Measurements from ENCODE around the gene ZYG11B. TPM values are rescaled to one million over a fixed set of nuclear protein-coding genes. Genes with fewer than 3 reads are reported as not detected.
"Not testable (repeated sequence)": the region's sequence is repeated elsewhere in the genome, so short reads cannot be mapped to it uniquely, and the experiment has no call there.

Gene ZYG11B
- total RNA-seq, 1 donor, result 65.6 TPM

DNA sequence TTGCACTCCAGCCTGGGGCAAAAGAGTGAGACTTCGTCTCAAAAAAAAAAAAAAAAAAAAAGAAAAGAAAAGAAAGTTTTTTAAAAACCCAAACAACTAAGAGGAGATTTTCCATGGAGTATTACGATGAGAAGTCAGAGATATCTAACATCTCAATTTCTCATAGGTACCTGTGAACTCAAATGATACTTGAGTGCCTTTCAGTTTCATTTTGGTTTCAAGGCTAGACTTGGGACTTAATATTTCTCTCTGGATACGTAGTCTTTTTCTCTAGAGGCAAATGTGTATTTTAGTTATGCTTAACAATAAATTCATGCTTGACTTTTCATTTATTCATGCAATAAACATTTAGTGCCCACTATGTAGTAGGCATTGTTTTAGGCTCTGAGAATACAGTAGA lies 15.0 kb downstream of the ZYG11B start:
- no peak for DNase-seq (ENCODE audit: low read depth)
- TF ChIP-seq, protein P1, sequence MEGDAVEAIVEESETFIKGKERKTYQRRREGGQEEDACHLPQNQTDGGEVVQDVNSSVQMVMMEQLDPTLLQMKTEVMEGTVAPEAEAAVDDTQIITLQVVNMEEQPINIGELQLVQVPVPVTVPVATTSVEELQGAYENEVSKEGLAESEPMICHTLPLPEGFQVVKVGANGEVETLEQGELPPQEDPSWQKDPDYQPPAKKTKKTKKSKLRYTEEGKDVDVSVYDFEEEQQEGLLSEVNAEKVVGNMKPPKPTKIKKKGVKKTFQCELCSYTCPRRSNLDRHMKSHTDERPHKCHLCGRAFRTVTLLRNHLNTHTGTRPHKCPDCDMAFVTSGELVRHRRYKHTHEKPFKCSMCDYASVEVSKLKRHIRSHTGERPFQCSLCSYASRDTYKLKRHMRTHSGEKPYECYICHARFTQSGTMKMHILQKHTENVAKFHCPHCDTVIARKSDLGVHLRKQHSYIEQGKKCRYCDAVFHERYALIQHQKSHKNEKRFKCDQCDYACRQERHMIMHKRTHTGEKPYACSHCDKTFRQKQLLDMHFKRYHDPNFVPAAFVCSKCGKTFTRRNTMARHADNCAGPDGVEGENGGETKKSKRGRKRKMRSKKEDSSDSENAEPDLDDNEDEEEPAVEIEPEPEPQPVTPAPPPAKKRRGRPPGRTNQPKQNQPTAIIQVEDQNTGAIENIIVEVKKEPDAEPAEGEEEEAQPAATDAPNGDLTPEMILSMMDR (IDR thresholded peaks at IDR 0.05; ENCODE audit: insufficient read depth, low read depth, low read length), result no peak

GRCh38 chr1:52746189-52746588 lies 19.9 kb downstream of the ZYG11B start:
- DNase-seq (ENCODE audit: low read depth), result no peak
- H3K4me3 ChIP-seq (ENCODE audit: low read depth, low read length), result no peak overlapping the region
- TF ChIP-seq, protein P1 (IDR thresholded peaks at IDR 0.05; ENCODE audit: insufficient read depth, low read depth, low read length), result no peak

More for the DNA sequence above, 15.0 kb downstream of the ZYG11B start:
- no peak overlapping the region for H3K4me3 ChIP-seq (ENCODE audit: low read depth, low read length)

DNA sequence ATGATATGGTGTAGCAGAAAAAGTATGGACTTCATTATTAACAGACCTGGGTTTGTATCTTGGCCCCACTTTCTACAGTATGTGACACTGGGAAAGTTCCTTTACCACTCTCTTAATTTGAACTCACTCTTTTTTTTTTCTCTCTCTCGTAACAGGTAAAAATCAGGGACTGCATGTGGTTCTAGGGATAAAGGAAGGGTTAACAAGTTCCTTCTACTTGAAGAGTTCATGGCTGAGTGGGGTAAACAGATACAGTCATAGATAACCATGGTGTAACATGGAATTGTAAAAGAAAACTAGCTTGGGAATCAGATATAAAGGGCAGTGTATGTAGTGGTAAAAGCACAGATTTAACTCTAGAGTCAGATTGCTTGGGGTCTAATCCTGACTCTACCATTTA lies 21.2 kb downstream of the ZYG11B start:
- DNase-seq (ENCODE audit: low read depth), result peak; percentile 37
- no peak overlapping the region for H3K4me3 ChIP-seq (ENCODE audit: low read depth, low read length)
- TF ChIP-seq, protein P1 (IDR thresholded peaks at IDR 0.05; ENCODE audit: insufficient read depth, low read depth, low read length), result no peak

DNA sequence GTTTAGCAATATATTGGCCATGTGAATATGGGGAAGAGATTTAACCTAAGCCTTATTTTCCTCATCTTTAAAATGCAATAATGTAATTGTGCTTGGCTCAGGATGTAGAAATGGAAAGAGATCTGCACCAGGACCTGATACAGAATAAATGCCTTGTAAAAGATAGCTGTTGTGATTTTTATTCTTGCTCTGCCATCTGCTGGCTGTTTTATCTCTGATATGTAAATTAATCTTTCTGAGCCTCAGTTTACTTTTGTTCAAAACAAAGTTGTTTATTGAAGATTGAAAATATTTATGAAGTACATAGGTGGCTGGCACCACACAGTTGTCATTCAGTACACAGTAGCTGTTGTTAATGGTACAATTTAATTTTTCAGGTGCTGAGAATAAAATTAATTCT lies 21.9 kb downstream of the ZYG11B start:
- TF ChIP-seq, protein P1 (IDR thresholded peaks at IDR 0.05; ENCODE audit: insufficient read depth, low read depth, low read length), result peak; percentile 17
- peak; percentile 25 for DNase-seq (ENCODE audit: low read depth)
- no peak overlapping the region for H3K4me3 ChIP-seq (ENCODE audit: low read depth, low read length)

DNA sequence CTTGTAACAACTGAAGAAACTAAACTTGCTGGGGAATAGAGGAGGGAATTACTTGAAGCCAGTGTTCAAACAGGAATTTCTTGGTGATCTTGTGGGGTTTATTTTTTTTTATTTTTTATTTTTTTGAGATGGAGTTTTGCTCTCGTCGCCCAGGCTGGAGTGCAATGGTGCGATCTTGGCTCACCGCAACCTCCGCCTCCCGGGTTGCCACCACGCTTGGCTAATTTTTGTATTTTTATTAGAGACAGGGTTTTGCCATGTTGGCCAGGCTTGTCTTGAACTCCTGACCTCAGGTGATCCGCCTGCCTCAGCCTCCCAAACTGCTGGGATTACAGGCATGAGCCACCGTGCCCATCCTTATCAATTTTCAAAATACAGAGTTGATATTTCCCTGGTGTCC lies 23.2 kb downstream of the ZYG11B start:
- H3K4me3 ChIP-seq (ENCODE audit: low read depth, low read length); DNase-seq (ENCODE audit: low read depth): not testable (repeated sequence)

GRCh38 chr1:52750139-52750538 lies 23.9 kb downstream of the ZYG11B start:
- not testable (repeated sequence) for DNase-seq (ENCODE audit: low read depth); H3K4me3 ChIP-seq (ENCODE audit: low read depth, low read length)

DNA sequence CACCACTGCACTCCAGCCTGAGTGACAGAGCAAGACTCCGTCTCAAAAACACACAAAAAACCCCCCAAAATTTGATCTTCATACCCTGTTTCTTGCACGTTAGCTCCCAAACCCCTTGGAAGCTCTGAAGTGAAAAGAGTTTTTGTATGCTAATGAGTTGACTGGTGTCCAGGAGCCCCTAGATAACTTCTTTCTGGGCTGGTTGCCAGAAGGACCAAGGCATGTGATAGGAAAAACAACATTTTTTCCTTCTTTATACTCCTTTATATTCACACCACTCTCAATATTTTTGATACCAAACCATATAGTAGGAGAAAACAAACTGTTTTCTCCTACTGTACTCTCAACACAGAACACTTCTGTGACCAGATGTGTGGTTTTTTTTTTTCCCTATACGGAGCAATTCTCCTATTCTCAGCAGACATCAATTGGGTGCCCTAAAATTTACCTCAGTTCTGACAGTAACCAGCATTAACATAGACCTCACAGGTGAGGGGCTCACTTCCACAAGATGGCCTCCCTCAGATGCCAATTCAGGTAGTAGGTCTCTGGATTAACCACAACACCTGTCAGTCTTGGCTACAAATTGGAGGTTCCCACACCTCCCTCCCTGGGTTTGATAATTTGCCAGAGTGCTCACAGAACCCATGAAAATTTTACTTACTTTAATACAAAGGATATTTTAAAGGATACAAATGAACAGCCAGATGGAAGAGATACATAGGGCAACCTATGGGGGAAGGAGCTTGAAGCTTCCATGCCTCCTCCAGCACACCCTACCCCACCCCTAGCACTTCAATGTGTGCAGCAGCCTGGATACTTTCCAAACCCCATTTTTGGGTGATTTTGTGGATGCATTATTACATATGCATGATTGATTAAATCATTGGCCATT lies 25.6 kb downstream of the ZYG11B start:
- no peak overlapping the region for H3K4me3 ChIP-seq (ENCODE audit: low read depth, low read length)
- DNase-seq (ENCODE audit: low read depth), result peak; percentile 50
- TF ChIP-seq, protein P1 (IDR thresholded peaks at IDR 0.05; ENCODE audit: insufficient read depth, low read depth, low read length), result no peak

GRCh38 chr1:52752484-52752826 lies 26.2 kb downstream of the ZYG11B start:
- no peak overlapping the region for H3K4me3 ChIP-seq (ENCODE audit: low read depth, low read length)
- TF ChIP-seq, protein P1 (IDR thresholded peaks at IDR 0.05; ENCODE audit: insufficient read depth, low read depth, low read length), result no peak
- no peak for DNase-seq (ENCODE audit: low read depth)

Data from fibroblast of villous mesenchyme (primary cell).